GM13977 (cell line): Measurements from ENCODE around the gene IL2RA.
"Not testable (repeated sequence)": the region's sequence is repeated elsewhere in the genome, so short reads cannot be mapped to it uniquely, and the experiment has no call there.

Source experiments
- DNase-seq: peaks from one replicate; pipeline ENCODE4 v3.0.0; 2012; ENCODE audit warnings: low spot score
- in situ Hi-C: fragments of 300-500 bp; cut with MboI; formaldehyde crosslinking; loops from one replicate; pipeline ENCODE4 v1.12.0; 2022; ENCODE audit warnings: low sequenced_read_pairs, low pct_unique_long_range_greater_than_20kb, mixed read lengths, inconsistent platforms; ENCODE audit not compliant: unreplicated experiment
- TF ChIP-seq, protein P1 (sequence below): IDR thresholded peaks from 2 replicates; pipeline ENCODE4 v1.5.1; 2012; ENCODE audit warnings: mild to moderate bottlenecking, control low read depth; ENCODE audit not compliant: insufficient read depth; ENCODE audit errors: extremely low read depth, missing control alignments

Gene IL2RA

DNA sequence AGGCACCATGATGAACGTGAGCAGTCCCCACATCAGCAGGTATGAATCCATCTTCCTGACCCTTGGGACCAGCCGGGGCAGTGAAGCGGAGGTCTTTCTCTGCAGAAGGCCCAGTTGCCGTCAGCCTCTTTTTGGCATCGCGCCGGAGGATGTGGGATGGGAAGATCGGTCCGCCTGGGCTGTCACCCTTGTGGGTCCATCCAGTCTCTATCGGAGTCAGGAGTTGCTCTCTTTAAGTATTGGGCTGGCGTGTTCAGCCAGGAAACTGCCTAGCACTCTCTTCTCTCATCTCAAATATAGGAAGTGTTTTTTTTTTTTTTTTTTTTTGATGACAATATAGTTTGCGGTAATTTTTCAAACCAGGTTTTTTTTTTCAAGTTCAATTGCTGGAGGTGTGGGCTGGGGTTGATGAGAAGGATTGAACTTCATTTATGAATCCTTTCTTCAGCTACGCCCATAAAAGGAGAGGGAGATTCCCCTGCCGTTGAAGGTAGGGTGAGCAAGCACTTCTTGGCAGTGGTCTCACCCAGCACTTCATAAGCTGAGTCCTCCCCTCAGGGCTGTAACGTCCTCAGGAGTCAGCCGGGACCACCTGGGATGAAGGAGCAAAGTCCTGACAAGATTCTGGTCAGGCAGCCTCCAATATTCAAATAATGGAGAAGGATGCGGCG lies at the start of gene IL2RA:
Gene IL2RA, minus strand, starts transcription at position 267 of the 671 bp plus-strand sequence. Its CDS starts 216 bp downstream, at position 51.
- in situ Hi-C loops, result no loop called here

DNA sequence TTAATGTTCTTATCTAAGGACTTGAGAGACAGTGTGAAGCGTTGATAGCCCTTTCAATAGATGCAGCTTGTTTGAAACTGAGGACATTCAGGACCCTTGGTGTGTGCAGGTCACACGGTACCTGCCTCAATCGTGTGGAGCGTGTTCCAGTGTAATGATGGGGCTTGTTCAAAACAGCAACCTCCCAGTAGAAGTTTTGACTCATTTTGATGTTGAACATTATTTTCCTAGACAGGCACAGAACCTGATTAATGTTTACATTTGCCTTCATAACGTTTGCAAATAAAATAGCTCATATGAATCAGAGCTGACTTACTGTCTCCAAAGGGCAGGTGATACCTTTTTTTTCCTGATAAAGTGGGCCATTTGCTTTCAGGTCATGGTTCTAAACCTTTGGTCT lies 48.0 kb upstream of the IL2RA start:
- TF ChIP-seq, protein P1, sequence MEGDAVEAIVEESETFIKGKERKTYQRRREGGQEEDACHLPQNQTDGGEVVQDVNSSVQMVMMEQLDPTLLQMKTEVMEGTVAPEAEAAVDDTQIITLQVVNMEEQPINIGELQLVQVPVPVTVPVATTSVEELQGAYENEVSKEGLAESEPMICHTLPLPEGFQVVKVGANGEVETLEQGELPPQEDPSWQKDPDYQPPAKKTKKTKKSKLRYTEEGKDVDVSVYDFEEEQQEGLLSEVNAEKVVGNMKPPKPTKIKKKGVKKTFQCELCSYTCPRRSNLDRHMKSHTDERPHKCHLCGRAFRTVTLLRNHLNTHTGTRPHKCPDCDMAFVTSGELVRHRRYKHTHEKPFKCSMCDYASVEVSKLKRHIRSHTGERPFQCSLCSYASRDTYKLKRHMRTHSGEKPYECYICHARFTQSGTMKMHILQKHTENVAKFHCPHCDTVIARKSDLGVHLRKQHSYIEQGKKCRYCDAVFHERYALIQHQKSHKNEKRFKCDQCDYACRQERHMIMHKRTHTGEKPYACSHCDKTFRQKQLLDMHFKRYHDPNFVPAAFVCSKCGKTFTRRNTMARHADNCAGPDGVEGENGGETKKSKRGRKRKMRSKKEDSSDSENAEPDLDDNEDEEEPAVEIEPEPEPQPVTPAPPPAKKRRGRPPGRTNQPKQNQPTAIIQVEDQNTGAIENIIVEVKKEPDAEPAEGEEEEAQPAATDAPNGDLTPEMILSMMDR, result no peak
- in situ Hi-C loops, result no loop called here
- DNase-seq, result no peak

More for the DNA sequence above, at the start of gene IL2RA:
- TF ChIP-seq, protein P1, result no peak
- DNase-seq, result no peak

- DNase-seq, result no peak
- in situ Hi-C loops, result loop anchor here (10.0 kb wide), 2 partner anchors 45 to 285 kb away; no protein-coding TSS in a partner anchor
- TF ChIP-seq, protein P1, result no peak
Observed at GRCh38 chr10:6109444-6109775, 47.2 kb upstream of the IL2RA start.

GRCh38 chr10:6108631-6109443 lies 46.7 kb upstream of the IL2RA start:
- in situ Hi-C loops, result loop anchor here (10.0 kb wide), 2 partner anchors 46 to 286 kb away; no protein-coding TSS in a partner anchor
- TF ChIP-seq, protein P1, result peak; percentile 67
- DNase-seq, result peak; percentile 54

DNA sequence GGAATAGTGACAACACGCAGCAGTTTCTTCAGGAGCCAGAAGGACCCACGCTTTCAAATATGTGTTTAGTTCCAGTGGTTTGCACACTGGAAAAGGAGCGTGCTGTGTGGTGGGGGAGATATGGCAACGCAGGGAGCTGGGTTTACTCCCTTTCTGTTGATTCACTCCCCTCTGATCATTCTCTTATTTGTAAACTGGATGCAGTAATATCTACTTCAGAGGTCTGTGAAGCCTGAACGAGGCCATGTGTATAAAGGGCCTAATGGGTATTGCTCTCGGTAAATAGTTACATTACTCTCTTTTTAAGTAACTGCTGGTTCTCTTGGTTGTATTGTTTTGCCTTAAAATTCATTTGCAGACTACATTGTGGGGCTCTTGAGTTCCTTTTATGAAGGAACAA lies 45.9 kb upstream of the IL2RA start:
- in situ Hi-C loops, result loop anchor here (10.0 kb wide), 2 partner anchors 47 to 287 kb away; no protein-coding TSS in a partner anchor
- TF ChIP-seq, protein P1, result no peak
- DNase-seq, result no peak

- in situ Hi-C loops, result loop anchor here (10.0 kb wide), 2 partner anchors 47 to 287 kb away; no protein-coding TSS in a partner anchor
- not testable (repeated sequence) for DNase-seq
Observed at GRCh38 chr10:6107616-6108015, 45.4 kb upstream of the IL2RA start.

- in situ Hi-C loops, result loop anchor here (10.0 kb wide), 2 partner anchors 51 to 291 kb away; no protein-coding TSS in a partner anchor
- TF ChIP-seq, protein P1, result no peak
- no peak for DNase-seq
Observed at GRCh38 chr10:6103591-6103990, 41.4 kb upstream of the IL2RA start.
